ENCODE results near the gene FAP.

The FAP gene

DNA sequence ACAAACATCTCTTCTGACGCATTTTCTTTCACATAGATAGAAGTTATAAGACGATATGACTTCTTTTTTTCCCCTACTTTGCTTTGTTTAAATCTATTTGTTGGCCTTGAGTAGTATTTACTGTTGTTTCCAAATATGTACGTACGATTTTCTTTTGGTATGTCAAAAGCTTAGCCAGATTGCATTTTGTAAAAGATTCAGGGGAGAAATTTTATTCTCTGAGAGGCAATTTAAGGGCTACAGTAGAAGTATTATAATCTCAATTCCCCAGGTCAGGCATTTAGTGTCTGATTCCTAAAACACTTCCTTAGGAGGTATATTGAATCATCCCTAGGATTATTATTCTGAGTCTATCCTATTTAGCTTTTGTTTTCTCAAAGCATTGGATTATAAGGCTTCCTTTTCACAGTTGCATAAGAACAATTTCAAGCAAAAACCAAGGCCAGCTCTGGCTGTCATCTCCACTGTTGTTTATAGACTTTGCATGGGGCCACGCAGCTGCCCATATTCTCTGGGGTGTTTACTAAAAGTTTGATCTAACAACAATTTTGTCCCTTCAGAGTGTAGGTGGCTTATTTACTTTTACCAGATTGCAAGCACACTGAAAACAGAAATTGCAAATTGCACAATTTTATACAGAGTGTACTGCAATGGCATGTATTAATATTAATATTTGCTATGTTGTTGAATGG lies 57.6 kb downstream of the FAP start:
- no peak for DNase-seq (ENCODE audit: low spot score)

DNA sequence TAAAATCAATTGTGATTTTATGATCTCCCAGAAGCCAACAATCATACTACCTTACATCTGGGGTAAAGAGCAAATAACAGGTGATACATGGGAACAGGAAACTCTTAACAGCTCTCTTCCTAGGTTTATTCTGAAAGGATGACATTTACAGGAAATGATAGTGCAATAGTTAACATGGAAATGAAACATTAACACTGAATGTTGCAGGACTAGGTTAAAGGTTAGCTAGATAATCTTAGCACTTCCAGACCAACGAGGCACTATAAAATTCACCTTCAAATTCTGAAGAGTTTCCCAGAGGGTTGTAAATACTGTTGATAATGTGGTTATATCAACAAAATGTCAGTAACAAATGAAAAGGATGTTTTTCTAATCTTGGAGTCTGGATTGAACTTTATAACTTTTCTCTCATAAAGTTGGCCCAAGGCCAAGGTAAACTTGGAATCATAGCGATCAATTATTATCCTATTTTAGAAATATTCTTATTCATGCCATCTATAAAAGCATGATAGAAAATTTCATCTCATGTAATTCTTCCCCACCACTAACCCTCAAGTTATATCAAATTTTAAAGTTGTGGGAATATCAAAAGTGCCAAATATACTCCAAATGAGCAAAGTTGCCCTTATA lies 58.3 kb downstream of the FAP start:
- no peak for DNase-seq (ENCODE audit: low spot score)

GRCh38 chr2:162184359-162184758 lies 58.9 kb downstream of the FAP start:
- no peak for DNase-seq (ENCODE audit: low spot score)

- no peak for DNase-seq (ENCODE audit: low spot score)
Observed at GRCh38 chr2:162182395-162182794, 60.9 kb downstream of the FAP start.

DNA sequence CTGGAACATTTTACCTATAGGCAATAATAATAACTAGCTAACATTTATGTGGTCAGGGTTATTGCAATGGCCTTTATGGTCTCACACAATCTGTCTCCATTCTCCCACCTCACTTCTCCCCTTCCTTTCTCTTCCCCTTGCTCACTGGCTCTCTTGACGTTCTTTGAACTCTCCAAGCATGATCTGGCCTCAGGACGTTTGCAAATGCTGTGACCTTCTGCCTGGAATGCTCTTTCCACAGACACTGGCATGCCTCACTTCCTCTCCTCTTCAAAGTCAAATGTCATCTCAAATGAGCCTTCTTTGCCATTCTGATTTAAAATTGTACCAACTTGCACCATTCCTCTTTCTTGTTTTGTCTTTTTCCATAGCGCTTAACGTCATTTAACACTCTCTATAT lies 65.9 kb downstream of the FAP start:
- DNase-seq (ENCODE audit: low spot score): no peak

- no peak for DNase-seq (ENCODE audit: low spot score)
Observed at GRCh38 chr2:162175714-162176113, 67.5 kb downstream of the FAP start.

DNA sequence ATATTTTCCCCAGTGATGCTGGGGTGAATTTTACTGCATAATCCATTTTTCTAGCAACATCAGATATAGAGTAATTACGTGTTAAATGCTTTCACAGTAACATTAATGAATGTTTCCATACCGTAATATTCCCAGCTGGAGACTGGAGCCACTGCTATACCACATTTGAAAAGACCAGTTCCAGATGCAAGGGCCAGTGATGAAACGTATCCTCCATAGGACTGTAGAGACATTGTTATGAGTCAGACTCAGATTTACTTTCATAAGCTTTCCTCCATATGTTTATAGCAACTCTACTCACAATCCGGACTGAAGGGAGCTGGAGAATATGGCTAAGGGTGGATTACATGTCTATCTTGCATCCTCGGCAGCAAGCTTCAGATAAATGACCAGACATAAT lies 68.5 kb downstream of the FAP start:
- DNase-seq (ENCODE audit: low spot score): no peak

GRCh38 chr2:162172802-162173370 lies 70.4 kb downstream of the FAP start:
- no peak for DNase-seq (ENCODE audit: low spot score)

GRCh38 chr2:162166745-162167144 lies 76.5 kb downstream of the FAP start:
- DNase-seq (ENCODE audit: low spot score): no peak

DNA sequence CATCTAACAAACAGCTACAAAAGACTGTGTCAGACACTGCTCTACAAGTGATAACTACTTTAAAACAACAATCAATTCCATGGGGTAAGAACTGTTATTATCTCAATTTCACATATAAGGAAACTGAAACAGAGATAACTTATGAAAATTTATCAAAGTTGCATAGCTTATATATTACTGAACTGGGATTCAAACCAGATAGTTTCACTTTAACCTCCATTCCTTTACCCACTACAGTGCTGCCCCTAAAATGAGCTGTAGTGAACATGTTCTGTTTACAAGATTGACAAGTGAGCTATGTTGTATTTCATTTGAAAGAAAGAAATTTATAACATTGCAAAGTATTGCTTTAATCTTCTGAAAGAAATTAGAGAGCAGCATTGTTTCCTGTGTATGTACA lies 77.1 kb downstream of the FAP start:
- no peak for DNase-seq (ENCODE audit: low spot score)

- peak; percentile 12 for DNase-seq (ENCODE audit: low spot score)
Observed at GRCh38 chr2:162164802-162165201, 78.4 kb downstream of the FAP start.

DNA sequence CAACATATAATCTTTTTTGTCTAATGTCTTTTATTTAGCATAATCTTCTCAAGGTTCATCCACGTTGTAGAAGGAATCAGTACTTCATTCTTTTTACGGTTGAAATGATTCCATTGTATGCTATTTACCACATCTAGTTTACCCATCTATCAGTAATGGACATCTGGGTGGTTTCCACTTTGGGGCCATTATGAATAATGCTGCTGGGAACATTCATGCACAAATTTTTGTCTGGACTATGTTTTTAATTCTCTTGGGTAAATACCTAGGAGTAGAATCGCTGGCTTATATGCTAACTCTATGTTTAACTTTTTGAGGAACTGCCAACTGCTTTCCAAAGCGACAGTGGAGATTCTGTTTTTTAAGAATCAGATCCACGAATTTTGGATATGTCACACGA lies 83.8 kb downstream of the FAP start:
- DNase-seq (ENCODE audit: low spot score): no peak

DNA sequence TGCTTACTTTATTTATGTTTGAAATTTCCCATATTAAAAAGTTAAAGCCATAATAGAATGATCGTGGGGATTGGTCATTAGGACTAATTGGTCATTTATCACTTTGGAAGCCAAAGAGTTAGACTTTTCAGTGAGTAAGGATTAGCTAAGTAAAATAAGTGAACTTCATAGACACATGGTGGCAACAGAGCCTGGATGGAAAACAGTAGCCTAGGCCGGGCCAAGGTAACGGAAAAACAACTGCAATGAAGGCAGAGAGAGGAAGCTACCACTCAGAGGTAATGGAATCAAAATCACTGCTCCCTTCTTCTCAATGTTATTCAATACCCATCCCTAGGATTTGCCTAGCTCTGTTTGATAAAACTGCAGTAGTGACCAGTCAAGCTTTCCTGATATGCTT lies 87.1 kb downstream of the FAP start:
- no peak for DNase-seq (ENCODE audit: low spot score)

DNA sequence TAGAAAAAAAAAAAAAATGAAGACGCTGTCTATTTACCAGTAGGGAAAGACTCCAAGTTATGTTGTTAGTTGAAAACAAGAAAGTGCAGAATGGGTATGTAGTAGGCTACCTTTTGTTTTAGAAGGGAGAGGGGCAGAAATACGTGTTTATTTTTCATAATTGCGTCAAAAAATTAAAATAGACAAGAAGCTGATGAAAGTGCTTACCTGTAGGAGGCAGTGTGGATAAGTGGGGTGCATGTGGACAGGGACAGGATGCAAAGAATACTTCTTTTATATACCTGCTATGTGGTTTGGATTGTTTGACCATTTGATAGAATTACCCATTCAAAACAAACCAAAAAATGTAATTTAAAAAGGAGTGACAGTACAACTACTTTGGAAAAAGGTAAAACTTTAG lies 88.2 kb downstream of the FAP start:
- no peak for DNase-seq (ENCODE audit: low spot score)

GRCh38 chr2:162153608-162154224 lies 89.5 kb downstream of the FAP start:
- no peak for DNase-seq (ENCODE audit: low spot score)

- no peak for DNase-seq (ENCODE audit: low spot score)
Observed at GRCh38 chr2:162152147-162152546, 91.1 kb downstream of the FAP start, which contains the start of gene GCG. Gene GCG (minus strand): TSS chr2:162152247. CDS start chr2:162149178, 3,069 bp downstream.

DNA sequence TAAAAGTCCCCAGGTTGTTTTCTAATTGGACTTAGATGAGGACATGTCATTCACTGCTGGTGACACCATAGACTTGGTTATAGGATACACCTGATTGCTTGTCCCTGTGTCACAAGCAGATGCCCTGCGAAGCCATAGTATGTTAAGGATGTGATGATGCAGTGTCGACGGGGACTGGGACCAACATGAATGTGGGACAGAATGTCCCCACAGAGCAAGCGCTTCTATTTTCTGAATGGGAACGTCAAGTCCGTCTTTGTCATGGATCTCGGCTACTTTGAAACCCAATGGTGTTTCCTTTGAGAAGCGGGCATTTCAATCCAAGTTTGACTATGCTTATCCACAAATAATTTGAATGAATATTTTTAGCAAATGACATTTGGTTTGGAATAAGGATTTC lies 93.3 kb downstream of the FAP start:
- no peak for DNase-seq (ENCODE audit: low spot score)

DNA sequence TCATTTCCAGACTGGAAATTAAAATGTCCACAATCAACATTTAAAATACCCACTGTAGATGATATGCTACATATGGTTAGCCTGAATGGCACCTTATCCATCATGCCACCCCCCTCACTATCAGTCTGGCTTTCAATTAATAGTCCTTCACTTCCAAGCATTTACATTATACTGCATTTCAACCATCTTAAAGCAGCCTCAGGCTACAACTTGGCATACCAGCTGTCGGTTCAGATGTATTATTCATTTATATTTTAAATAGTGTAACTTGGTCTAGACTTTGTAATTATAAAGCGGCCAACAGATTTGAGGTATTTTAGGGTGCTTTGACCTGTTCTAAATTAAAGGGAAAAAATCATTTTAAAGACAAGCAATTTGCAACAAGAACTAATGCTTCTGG lies 93.8 kb downstream of the FAP start:
- no peak for DNase-seq (ENCODE audit: low spot score)

GRCh38 chr2:162148956-162149355 lies 94.3 kb downstream of the FAP start:
- DNase-seq (ENCODE audit: low spot score): no peak

DNA sequence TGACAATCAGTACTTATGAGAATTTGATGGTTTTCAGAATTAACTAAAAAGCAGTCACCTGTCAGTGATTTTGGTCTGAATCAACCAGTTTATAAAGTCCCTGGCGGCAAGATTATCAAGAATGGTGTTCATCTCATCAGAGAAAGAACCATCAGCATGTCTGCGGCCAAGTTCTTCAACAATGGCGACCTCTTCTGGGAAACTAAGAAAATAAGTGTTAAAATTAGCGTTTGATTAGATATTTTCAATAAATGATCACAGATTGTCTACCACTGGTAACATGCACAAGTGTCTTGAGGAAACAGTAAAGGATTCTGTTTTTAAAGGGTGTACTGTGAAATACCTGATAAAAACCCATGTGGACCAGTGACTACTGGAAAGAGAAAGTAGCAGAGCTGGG lies 99.3 kb downstream of the FAP start:
- DNase-seq (ENCODE audit: low spot score): no peak

- no peak for DNase-seq (ENCODE audit: low spot score)
Observed at GRCh38 chr2:162138310-162138709, 104.9 kb downstream of the FAP start.

DNA sequence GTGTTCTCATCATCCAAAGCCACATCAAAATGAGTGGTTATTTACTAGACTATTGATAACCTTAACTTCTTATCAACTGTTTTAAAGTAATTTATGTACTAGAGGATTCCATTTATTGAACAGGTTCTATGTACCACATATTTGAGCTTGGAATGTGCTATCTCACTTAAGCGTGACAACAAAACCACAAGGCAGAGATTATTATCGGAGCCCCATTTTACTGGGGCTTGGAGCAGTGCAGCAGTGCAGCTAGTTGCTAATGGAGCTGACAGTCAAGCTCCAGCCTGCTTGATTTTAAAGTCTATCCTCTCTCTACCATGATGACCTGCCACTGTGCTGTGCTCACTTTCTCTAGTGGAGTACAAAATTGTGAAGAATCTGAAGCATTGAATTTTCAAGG lies 115.8 kb downstream of the FAP start:
- DNase-seq (ENCODE audit: low spot score): no peak

DNA sequence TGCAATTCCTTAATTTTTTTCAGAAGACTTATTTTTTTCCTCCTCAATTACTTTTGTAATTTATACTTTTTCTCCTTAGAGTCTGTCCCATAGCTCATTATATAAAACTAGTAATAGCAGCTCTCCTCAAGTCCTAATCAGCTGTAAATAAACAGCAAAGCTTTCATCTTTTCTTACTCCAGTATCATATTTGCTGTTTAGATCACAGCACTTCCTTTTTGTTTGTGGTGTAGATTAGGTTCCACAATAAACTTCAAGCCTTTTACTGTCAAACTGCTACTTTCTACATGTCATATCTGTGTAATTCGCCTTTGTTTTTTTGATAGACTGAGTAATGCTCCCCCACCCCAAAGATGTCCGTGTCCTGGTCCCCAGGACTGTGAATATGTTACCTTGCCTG lies 116.7 kb downstream of the FAP start:
- DNase-seq (ENCODE audit: low spot score): no peak

Measured in hepatic stellate cell (primary cell).